Calu3 (cell line): ENCODE results near the gene ARPIN. TPM values are rescaled to one million over a fixed set of nuclear protein-coding genes. Genes with fewer than 3 reads are reported as not detected.

Experiments used
- BruUV-seq: library from RNA; stranded (reverse); fragments of 400-500 nt; replicated peaks from 2 replicates; lab custom pipeline; 2021; lab: Mats Ljungman, UMichigan
- CTCF ChIA-PET: fragments of 300-600 bp; sonication (Branson Sonifier 250); formaldehyde crosslinking; loops from one replicate; lab custom pipeline; 2022; ENCODE audit warnings: antibody characterized with exemption; lab: Charles Lee
- DNase-seq: peaks from one replicate; pipeline ENCODE4 v3.0.0; 2022
- H3K27ac Mint-ChIP-seq: one replicate; pipeline ENCODE4 v1.8.0; 2022; ENCODE audit warnings: mixed read lengths; ENCODE audit not compliant: unreplicated experiment
- H3K27me3 Mint-ChIP-seq: one replicate; pipeline ENCODE4 v1.8.0; 2022; ENCODE audit warnings: mixed read lengths; ENCODE audit not compliant: unreplicated experiment
- H3K36me3 Mint-ChIP-seq: one replicate; pipeline ENCODE4 v1.8.0; 2022; ENCODE audit warnings: mild to moderate bottlenecking, moderate library complexity, mixed read lengths; ENCODE audit not compliant: insufficient read depth, unreplicated experiment
- H3K4me1 Mint-ChIP-seq: one replicate; pipeline ENCODE4 v1.8.0; 2022; ENCODE audit warnings: mild to moderate bottlenecking, low read depth, mixed read lengths; ENCODE audit not compliant: unreplicated experiment
- H3K4me3 Mint-ChIP-seq: one replicate; pipeline ENCODE4 v1.8.0; 2022; ENCODE audit warnings: mild to moderate bottlenecking, low read depth, moderate library complexity, mixed read lengths; ENCODE audit not compliant: unreplicated experiment
- H3K9me3 Mint-ChIP-seq: one replicate; pipeline ENCODE4 v1.8.0; 2022; ENCODE audit warnings: low read depth, mixed read lengths; ENCODE audit not compliant: unreplicated experiment
- CTCF ChIP-seq: fragments of 200-600 bp; IDR thresholded peaks from one replicate; pipeline ENCODE4 v1.8.0; 2022; ENCODE audit warnings: antibody characterized with exemption; ENCODE audit not compliant: unreplicated experiment
- intact Hi-C: fragments of 100-400 bp; cut with micrococcal nuclease; formaldehyde crosslinking; loops from one replicate; pipeline ENCODE4 v1.10.0; 2022; ENCODE audit not compliant: unreplicated experiment
- total RNA-seq: library from RNA; stranded (reverse); gene quantifications from 2 replicates; pipeline ENCODE4 v1.2.3, GENCODE V29; 2022

The ARPIN gene
- total RNA-seq, 1 experiment from 2014 or later: 20.1 TPM

- H3K9me3 Mint-ChIP-seq: no peaks in the 10 kb centered on the region
- H3K36me3 Mint-ChIP-seq: peaks cover 10% of the 10 kb centered on the region
- H3K27me3 Mint-ChIP-seq: no peaks in the 10 kb centered on the region
- H3K27ac Mint-ChIP-seq: no peak overlapping the region
- intact Hi-C loops: loop anchor here (1.0 kb wide), 3 partner anchors 73 to 189 kb away; no protein-coding TSS in a partner anchor
- H3K4me3 Mint-ChIP-seq: no peak overlapping the region
- CTCF ChIA-PET: interaction anchor here (0.6 to 2.6 kb wide), 13 partner anchors 24 to 956 kb away, joined by 3 to 17 read pairs (median 5); no protein-coding TSS in a partner anchor
- TF ChIP-seq CTCF: peak; percentile 86
- H3K4me1 Mint-ChIP-seq: no peaks in the 10 kb centered on the region
- BruUV-seq: no TSS peak
- DNase-seq: peak; percentile 77
These were observed 14.0 kb downstream of the ARPIN start for GRCh38 chr15:89898614-89899294.

- Mint-ChIP-seq H3K36me3 (peaks cover 16% of the 10 kb centered on the region), H3K4me3 (no peak overlapping the region), H3K9me3 (no peaks in the 10 kb centered on the region), H3K27me3 (no peaks in the 10 kb centered on the region), H3K4me1 (no peaks in the 10 kb centered on the region), H3K27ac (no peak overlapping the region)
- no peak for TF ChIP-seq CTCF
- DNase-seq: no peak
- no TSS peak for BruUV-seq
- intact Hi-C loops: loop anchor here (1.0 kb wide), 3 partner anchors 73 to 189 kb away; no protein-coding TSS in a partner anchor
- CTCF ChIA-PET: interaction anchor here (0.6 to 2.6 kb wide), 13 partner anchors 24 to 957 kb away, joined by 3 to 17 read pairs (median 5); no protein-coding TSS in a partner anchor
These were observed 14.6 kb downstream of the ARPIN start for GRCh38 chr15:89898146-89898545.

GRCh38 chr15:89893696-89894447, 18.9 kb downstream of the ARPIN start, which contains the start of gene AP3S2:
AP3S2 (minus strand) TSS chr15:89893994; CDS start chr15:89893949, 45 bp downstream.
- BruUV-seq: no TSS peak
- intact Hi-C loops: loop anchor here (1.0 kb wide), 1 partner anchor 177 kb away; no protein-coding TSS in a partner anchor
- peak; percentile 96 for DNase-seq
- Mint-ChIP-seq H3K4me3 (peak within 1 kb of the TSS; percentile 99), H3K27me3 (no peaks in the 10 kb centered on the region), H3K36me3 (peaks cover 24% of the 10 kb centered on the region), H3K4me1 (peaks cover 8% of the 10 kb centered on the region), H3K9me3 (no peaks in the 10 kb centered on the region), H3K27ac (peak within 1 kb of the TSS; percentile 98)
- no peak for TF ChIP-seq CTCF
- CTCF ChIA-PET: interaction anchor here (0.6 to 1.3 kb wide), 10 partner anchors 19 to 541 kb away, joined by 3 to 7 read pairs (median 5); partner anchors contain the start of gene ARPIN

GRCh38 chr15:89893027-89893426, 19.7 kb downstream of the ARPIN start:
- peak overlapping the region; percentile 99 for H3K4me3 Mint-ChIP-seq
- no peak for DNase-seq
- H3K36me3 Mint-ChIP-seq: peaks cover 29% of the 10 kb centered on the region
- H3K27me3 Mint-ChIP-seq: no peaks in the 10 kb centered on the region
- H3K27ac Mint-ChIP-seq: peak overlapping the region; percentile 98
- no peak for TF ChIP-seq CTCF
- BruUV-seq: no TSS peak
- CTCF ChIA-PET: no interaction called here
- intact Hi-C loops: no loop called here
- H3K4me1 Mint-ChIP-seq: peaks cover 15% of the 10 kb centered on the region
- no peaks in the 10 kb centered on the region for H3K9me3 Mint-ChIP-seq
